Esophagus muscularis mucosa (tissue), 3 donors: ENCODE data around the gene TOM1L2.

Source experiments
- EP300 ChIP-seq: sonication (generic); formaldehyde crosslinking; IDR thresholded peaks from one replicate; pipeline ENCODE4 v1.6.1; 2017; ENCODE audit warnings: antibody characterized with exemption
- POLR2AphosphoS5 ChIP-seq, 2 donors: sonication (generic); formaldehyde crosslinking; IDR thresholded peaks; one replicate each; pipeline ENCODE4 v1.6.1; 2017; ENCODE audit warnings: antibody characterized with exemption in 2 of 2

- TF ChIP-seq POLR2AphosphoS5 (IDR thresholded peaks at IDR 0.05) (no peak), EP300 (no peak)
Measured at GRCh38 chr17:17950347-17950746, 21.9 kb downstream of the TOM1L2 start.
